HepG2 (cell line): ENCODE measurements around the gene MRFAP1. TPM values are rescaled to one million over a fixed set of nuclear protein-coding genes. Genes with fewer than 3 reads are reported as not detected.

Source experiments
- ATAC-seq: fragments of 200-7000 bp; cut with Tn5 transposase; 3 replicates; pipeline ENCODE4 v1.9.1; 2020; ENCODE audit warnings: mild to moderate bottlenecking, moderate library complexity
- BruUV-seq: library from RNA; stranded (reverse); fragments of 400-500 nt; replicated peaks from 2 replicates; lab custom pipeline; 2021; lab: Mats Ljungman, UMichigan
- CTCF ChIA-PET: fragments of 300-600 bp; formaldehyde crosslinking; extraction: SDS; loops from one replicate; lab custom pipeline; 2021; ENCODE audit warnings: low total read pairs, inconsistent platforms, low intra/inter-chr PET ratio; lab: Yijun Ruan, JAX
- POLR2A ChIA-PET: fragments of 350-600 bp; sonication (Branson Sonifier 250); formaldehyde crosslinking; loops from one replicate; lab custom pipeline; 2020; ENCODE audit warnings: antibody characterized with exemption, inconsistent platforms; lab: Yijun Ruan, JAX
- DNase-seq: peaks from one replicate; pipeline ENCODE4 v3.0.0-alpha.2; 2015; ENCODE audit warnings: low spot score
- FAIRE-seq: peaks from 3 replicates; lab custom pipeline; 2011; peaks lifted over from hg19 to GRCh38; lab: Jason Lieb, UNC
- H2AFZ ChIP-seq: one replicate; pipeline ENCODE4 v1.6.1; 2011; ENCODE audit warnings: low read length, inconsistent platforms
- H3K27ac ChIP-seq: fragments of 300-600 bp; 3 replicates; pipeline ENCODE4 v1.8.0; 2011; ENCODE audit warnings: mixed run types, mild to moderate bottlenecking, mixed read lengths, low read length, inconsistent platforms; ENCODE audit not compliant: insufficient read depth; ENCODE audit errors: extremely low read length
- H3K27me3 ChIP-seq, 2 experiments: fragments of 200-600 bp in 1 of 2; 2 replicates in 1 of 2; 3 replicates in 1 of 2; pipeline versions ENCODE4 v1.6.0 to v1.8.0; 2011; ENCODE audit warnings: low read length in 2 of 2, mild to moderate bottlenecking in 2 of 2, moderate library complexity in 2 of 2, inconsistent platforms in 1 of 2; ENCODE audit not compliant: insufficient read depth in 2 of 2, control insufficient read depth in 1 of 2
- H3K36me3 ChIP-seq, 2 experiments: fragments of 200-600 bp in 1 of 2; replicated peaks in 1 of 2; 2 replicates in 1 of 2; 3 replicates in 1 of 2; pipeline versions ENCODE4 v1.5.1 to v1.8.0; 2011; ENCODE audit warnings: low read length in 2 of 2, inconsistent platforms in 1 of 2; ENCODE audit not compliant: insufficient read depth in 2 of 2, control insufficient read depth in 1 of 2
- H3K4me1 ChIP-seq: 2 replicates; pipeline ENCODE4 v1.5.1; 2012; ENCODE audit warnings: low read length, inconsistent platforms; ENCODE audit not compliant: insufficient read depth
- H3K4me2 ChIP-seq: 2 replicates; pipeline ENCODE4 v1.6.0; 2011; ENCODE audit warnings: low read depth, low read length, inconsistent platforms
- H3K4me3 ChIP-seq, 3 experiments: fragments of 200-600 bp in 1 of 3; sonication (generic), shearing (Covaris generic) in 1 of 3; replicated peaks in 1 of 3; 2 replicates each; pipeline ENCODE4 v1.5.1; 2011 to 2016; ENCODE audit warnings: low read length in 3 of 3, inconsistent platforms in 2 of 3, low read depth in 2 of 3, mild to moderate bottlenecking in 2 of 3, control low read depth in 1 of 3, mixed read lengths in 1 of 3; ENCODE audit not compliant: insufficient read depth in 1 of 3
- H3K79me2 ChIP-seq: one replicate; pipeline ENCODE4 v1.6.1; 2011; ENCODE audit warnings: low read length, inconsistent platforms; ENCODE audit not compliant: insufficient read depth
- H3K9ac ChIP-seq: 2 replicates; pipeline ENCODE4 v1.6.0; 2011; ENCODE audit warnings: mild to moderate bottlenecking, low read depth, low read length, inconsistent platforms; ENCODE audit not compliant: insufficient read depth
- H3K9me3 ChIP-seq: 2 replicates; pipeline ENCODE4 v1.5.1; 2012; ENCODE audit warnings: mild to moderate bottlenecking, low read length
- H4K20me1 ChIP-seq: 2 replicates; pipeline ENCODE4 v1.6.0; 2011; ENCODE audit warnings: inconsistent platforms, mild to moderate bottlenecking, low read length, moderate library complexity; ENCODE audit not compliant: insufficient read depth
- MIXL1 ChIP-seq: IDR thresholded peaks from 2 replicates; pipeline ENCODE4 v1.6.1; 2016
- NR3C1 ChIP-seq: sonication (generic); formaldehyde crosslinking; IDR thresholded peaks from 2 replicates; pipeline ENCODE4 v1.4.0; 2020; ENCODE audit warnings: missing genetic modification reagents
- STAG1 ChIP-seq: sonication (generic); formaldehyde crosslinking; IDR thresholded peaks from 2 replicates; pipeline ENCODE4 v1.4.0; 2020; ENCODE audit warnings: missing genetic modification reagents
- TGIF2 ChIP-seq: IDR thresholded peaks from 2 replicates; pipeline ENCODE4 v1.6.1; 2016; ENCODE audit warnings: control low read depth, missing compliant biosample characterization
- ZBTB46 ChIP-seq: sonication (generic); formaldehyde crosslinking; IDR thresholded peaks from 2 replicates; pipeline ENCODE4 v1.4.0; 2020; ENCODE audit warnings: mild to moderate bottlenecking, missing genetic modification reagents, borderline replicate concordance
- ZNF18 ChIP-seq: sonication (generic); formaldehyde crosslinking; IDR thresholded peaks from 2 replicates; pipeline ENCODE4 v1.8.0; 2022; ENCODE audit warnings: mild to moderate bottlenecking, missing genetic modification reagents; ENCODE audit not compliant: insufficient replicate concordance
- ZNF350 ChIP-seq: sonication (generic); formaldehyde crosslinking; IDR thresholded peaks from 2 replicates; pipeline ENCODE4 v1.4.0; 2020; ENCODE audit warnings: mild to moderate bottlenecking, low read depth, missing genetic modification reagents, borderline replicate concordance
- ZNF609 ChIP-seq: sonication (generic); formaldehyde crosslinking; IDR thresholded peaks from 2 replicates; pipeline ENCODE4 v1.4.0; 2020; ENCODE audit warnings: mild to moderate bottlenecking, missing genetic modification reagents, borderline replicate concordance
- WGBS: methylation state at CpG from one replicate; pipeline ENCODE4 v1.1.6; 2017; ENCODE audit warnings: low lambda C conversion rate; 5-methylcytosine and 5-hydroxymethylcytosine counted together
- in situ Hi-C: cut with HindIII; loops from 2 replicates; pipeline ENCODE4 v1.10.0; 2017; ENCODE audit warnings: low pct_unique_long_range_greater_than_20kb; ENCODE audit not compliant: extremely low pct_ligation_motif_present
- intact Hi-C: fragments of 100-400 bp; cut with micrococcal nuclease; formaldehyde crosslinking; loops from one replicate; pipeline ENCODE4 v1.10.0; 2022; ENCODE audit not compliant: unreplicated experiment
- polyA plus RNA-seq, 8 experiments: library from polyadenylated mRNA; depleted of rRNA in 3 of 8; stranded (reverse) in 7 of 8; unstranded in 1 of 8; fragments of >200 nt; fragmentation: Illumina TruSeq in 4 of 8; extraction: Trizol in 4 of 8; gene quantifications; 2 replicates each; pipeline versions ENCODE4 v1.2.1 to v1.2.3, GENCODE V29; 2011 to 2016; ENCODE audit warnings: low read depth in 4 of 8, missing spikeins in 1 of 8, mixed read lengths in 1 of 8; ENCODE audit not compliant: insufficient read depth in 1 of 8
- total RNA-seq, 5 experiments: library from RNA; depleted of rRNA; stranded (reverse); fragments of >200 nt; fragmentation: Illumina TruSeq; extraction: Trizol; gene quantifications; 2 replicates each; pipeline ENCODE4 v1.2.3, GENCODE V29; 2016; ENCODE audit warnings: low read depth in 1 of 5

The MRFAP1 gene
- total and polyA plus RNA-seq, 2 of the 13 experiments (the other 11 are each of a cell fraction or from before 2014, with no cell fraction given) = 112 to 158 TPM

GRCh38 chr4:6608758-6609414 is 31.6 kb upstream of the MRFAP1 start:
- H3K27me3 ChIP-seq = no peaks in the 10 kb centered on the region
- peak; percentile 15; the same call in 1 of the 2 replicates for TF ChIP-seq STAG1 (CRISPR knock-in tag)
- no peak for TF ChIP-seq ZNF350
- H3K4me2 ChIP-seq = no peak overlapping the region
- ChIA-PET POLR2A (no interaction called here), CTCF (no interaction called here)
- peaks cover 1 to 17% of the 10 kb centered on the region in 2 experiments; a peak in 2 of 5 replicates for H3K36me3 ChIP-seq
- intact Hi-C loops (no loop called here), in situ Hi-C loops (no loop called here)
- H3K4me1 ChIP-seq = no peaks in the 10 kb centered on the region
- DNase-seq (no peak), ATAC-seq (peak; percentile 65), FAIRE-seq (no peak)
- no peaks in the 10 kb centered on the region for H3K79me2 ChIP-seq
- H3K9ac ChIP-seq = no peak overlapping the region
- no peak overlapping the region for H3K27ac ChIP-seq
- 97% methylated on average over 17 of the region's 28 CpGs for WGBS
- no peaks in the 10 kb centered on the region for H4K20me1 ChIP-seq
- H3K9me3 ChIP-seq = peaks cover 4% of the 10 kb centered on the region; the same call in 1 of the 2 replicates
- H2AFZ ChIP-seq = no peak overlapping the region
- no TSS peak for BruUV-seq
- H3K4me3 ChIP-seq = no peak overlapping the region

GRCh38 chr4:6609415-6610079 is 30.9 kb upstream of the MRFAP1 start:
- POLR2A ChIA-PET = no interaction called here
- no peak overlapping the region for H2AFZ ChIP-seq
- peaks cover 4% of the 10 kb centered on the region; the same call in 1 of the 2 replicates for H3K9me3 ChIP-seq
- no peak overlapping the region for H3K27ac ChIP-seq
- in situ Hi-C loops = no loop called here
- H4K20me1 ChIP-seq = no peaks in the 10 kb centered on the region
- no peak overlapping the region for H3K4me2 ChIP-seq
- CTCF ChIA-PET = no interaction called here
- 97% methylated on average over 14 of the region's 26 CpGs for WGBS
- peaks cover 1 to 17% of the 10 kb centered on the region in 2 experiments; a peak in 2 of 5 replicates for H3K36me3 ChIP-seq
- DNase-seq (no peak), ATAC-seq (no peak), FAIRE-seq (no peak)
- intact Hi-C loops = no loop called here
- H3K9ac ChIP-seq = no peak overlapping the region
- no TSS peak for BruUV-seq
- H3K27me3 ChIP-seq = no peaks in the 10 kb centered on the region
- H3K4me1 ChIP-seq = no peaks in the 10 kb centered on the region
- no peak overlapping the region for H3K4me3 ChIP-seq
- H3K79me2 ChIP-seq = no peaks in the 10 kb centered on the region
- TF ChIP-seq MIXL1 = no peak
- no peak for TF ChIP-seq ZNF18 (CRISPR knock-in tag)
- no peak for TF ChIP-seq NR3C1 (CRISPR knock-in tag)
- no peak for TF ChIP-seq ZNF609 (CRISPR knock-in tag)
- no peak for TF ChIP-seq ZBTB46 (CRISPR knock-in tag)
- TF ChIP-seq TGIF2 (CRISPR knock-in tag) = no peak
